A673 (cell line): ENCODE data around the gene EBF4. TPM values are rescaled to one million over a fixed set of nuclear protein-coding genes. Genes with fewer than 3 reads are reported as not detected.

ENCODE experiments used
- BruUV-seq: library from RNA; stranded (reverse); fragments of 400-500 nt; replicated peaks from 2 replicates; lab custom pipeline; 2021; lab: Mats Ljungman, UMichigan
- CTCF ChIA-PET: fragments of 300-600 bp; sonication (Branson Sonifier 250); formaldehyde crosslinking; loops from one replicate; lab custom pipeline; 2022; ENCODE audit warnings: antibody characterized with exemption; lab: Charles Lee
- POLR2A ChIA-PET: fragments of 300-600 bp; sonication (Branson Sonifier 250); formaldehyde crosslinking; loops from one replicate; lab custom pipeline; 2022; ENCODE audit warnings: antibody characterized with exemption; ENCODE audit not compliant: low non-redundant PET; lab: Charles Lee
- DNase-seq: peaks from one replicate; pipeline ENCODE4 v3.0.0-alpha.2; 2015; ENCODE audit warnings: low spot score
- H3K27ac ChIP-seq: fragments of 200-600 bp; sonication (generic); 2 replicates; pipeline ENCODE4 v1.5.1; 2016; ENCODE audit warnings: mixed run types, low read depth, mild to moderate bottlenecking, mixed read lengths, antibody characterized with exemption, low read length; ENCODE audit not compliant: poor library complexity, severe bottlenecking
- H3K27me3 ChIP-seq: fragments of 200-600 bp; sonication (generic); replicated peaks from 2 replicates; pipeline ENCODE4 v1.6.1; 2017; ENCODE audit warnings: mixed run types, low read depth, mild to moderate bottlenecking, mixed read lengths, antibody characterized with exemption, low read length; ENCODE audit not compliant: insufficient read depth, poor library complexity
- H3K36me3 ChIP-seq: fragments of 200-600 bp; sonication (generic); 2 replicates; pipeline ENCODE4 v1.6.1; 2016; ENCODE audit warnings: mixed run types, mild to moderate bottlenecking, mixed read lengths, antibody characterized with exemption, low read length; ENCODE audit not compliant: insufficient read depth, poor library complexity, severe bottlenecking
- H3K4me1 ChIP-seq: fragments of 200-600 bp; sonication (generic); 2 replicates; pipeline ENCODE4 v1.6.1; 2017; ENCODE audit warnings: mixed run types, mild to moderate bottlenecking, mixed read lengths, antibody characterized with exemption, low read length; ENCODE audit not compliant: insufficient read depth, poor library complexity, severe bottlenecking
- H3K4me3 ChIP-seq: fragments of 200-600 bp; sonication (generic); 2 replicates; pipeline ENCODE4 v1.5.1; 2016; ENCODE audit warnings: low read depth, mixed run types, mild to moderate bottlenecking, mixed read lengths, low read length; ENCODE audit not compliant: poor library complexity, severe bottlenecking
- H3K9me3 ChIP-seq: fragments of 200-600 bp; sonication (generic); 2 replicates; pipeline ENCODE4 v1.6.1; 2016; ENCODE audit warnings: mixed run types, low read depth, mild to moderate bottlenecking, mixed read lengths, antibody characterized with exemption, low read length; ENCODE audit not compliant: poor library complexity, severe bottlenecking
- EZH2 ChIP-seq: fragments of 200-600 bp; sonication (generic); IDR thresholded peaks from 2 replicates; pipeline ENCODE4 v1.6.1; 2017; ENCODE audit warnings: borderline replicate concordance, low read depth, mild to moderate bottlenecking, mixed read lengths, antibody characterized with exemption, low read length; ENCODE audit not compliant: poor library complexity, severe bottlenecking
- intact Hi-C: fragments of 100-400 bp; cut with micrococcal nuclease; formaldehyde crosslinking; loops from one replicate; pipeline ENCODE4 v1.10.0; 2022; ENCODE audit not compliant: unreplicated experiment
- total RNA-seq: library from RNA; stranded (reverse); gene quantifications from 2 replicates; pipeline ENCODE4 v1.2.3, GENCODE V29; 2021
- TF ChIP-seq, protein P1 (sequence below): fragments of 300-800, 200-600 bp; sonication (generic); conservative IDR thresholded peaks from 2 replicates; pipeline ENCODE4 v1.5.1; 2017; ENCODE audit warnings: low read depth, mild to moderate bottlenecking, antibody characterized with exemption, low read length, moderate library complexity, mixed read lengths

Gene EBF4
- total RNA-seq, 1 experiment from 2014 or later: 0.52 TPM

- no TSS peak for BruUV-seq
- POLR2A ChIA-PET: no interaction called here
- CTCF ChIA-PET: no interaction called here
Measured at GRCh38 chr20:2783908-2784566, 91.5 kb downstream of the EBF4 start.

GRCh38 chr20:2793471-2793870, 100.9 kb downstream of the EBF4 start:
- Histone ChIP-seq H3K27me3 (peaks cover 24% of the 10 kb centered on the region), H3K4me1 (no peaks in the 10 kb centered on the region), H3K4me3 (no peak overlapping the region), H3K27ac (no peak overlapping the region), H3K9me3 (no peaks in the 10 kb centered on the region), H3K36me3 (no peaks in the 10 kb centered on the region)
- no TSS peak for BruUV-seq
- intact Hi-C loops: no loop called here
- no peak for DNase-seq
- TF ChIP-seq, protein P1, sequence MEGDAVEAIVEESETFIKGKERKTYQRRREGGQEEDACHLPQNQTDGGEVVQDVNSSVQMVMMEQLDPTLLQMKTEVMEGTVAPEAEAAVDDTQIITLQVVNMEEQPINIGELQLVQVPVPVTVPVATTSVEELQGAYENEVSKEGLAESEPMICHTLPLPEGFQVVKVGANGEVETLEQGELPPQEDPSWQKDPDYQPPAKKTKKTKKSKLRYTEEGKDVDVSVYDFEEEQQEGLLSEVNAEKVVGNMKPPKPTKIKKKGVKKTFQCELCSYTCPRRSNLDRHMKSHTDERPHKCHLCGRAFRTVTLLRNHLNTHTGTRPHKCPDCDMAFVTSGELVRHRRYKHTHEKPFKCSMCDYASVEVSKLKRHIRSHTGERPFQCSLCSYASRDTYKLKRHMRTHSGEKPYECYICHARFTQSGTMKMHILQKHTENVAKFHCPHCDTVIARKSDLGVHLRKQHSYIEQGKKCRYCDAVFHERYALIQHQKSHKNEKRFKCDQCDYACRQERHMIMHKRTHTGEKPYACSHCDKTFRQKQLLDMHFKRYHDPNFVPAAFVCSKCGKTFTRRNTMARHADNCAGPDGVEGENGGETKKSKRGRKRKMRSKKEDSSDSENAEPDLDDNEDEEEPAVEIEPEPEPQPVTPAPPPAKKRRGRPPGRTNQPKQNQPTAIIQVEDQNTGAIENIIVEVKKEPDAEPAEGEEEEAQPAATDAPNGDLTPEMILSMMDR: no peak
- no peak for TF ChIP-seq EZH2
- POLR2A ChIA-PET: no interaction called here
- CTCF ChIA-PET: no interaction called here

More at GRCh38 chr20:2783908-2784566, 91.5 kb downstream of the EBF4 start:
- H3K9me3 ChIP-seq: no peaks in the 10 kb centered on the region
- no peaks in the 10 kb centered on the region for H3K36me3 ChIP-seq
- peaks cover 17% of the 10 kb centered on the region for H3K27me3 ChIP-seq
- no peak overlapping the region for H3K27ac ChIP-seq
- H3K4me1 ChIP-seq: no peaks in the 10 kb centered on the region
- DNase-seq: no peak
- no peak for TF ChIP-seq EZH2
- TF ChIP-seq, protein P1: no peak
- intact Hi-C loops: no loop called here
- no peak overlapping the region for H3K4me3 ChIP-seq

DNA sequence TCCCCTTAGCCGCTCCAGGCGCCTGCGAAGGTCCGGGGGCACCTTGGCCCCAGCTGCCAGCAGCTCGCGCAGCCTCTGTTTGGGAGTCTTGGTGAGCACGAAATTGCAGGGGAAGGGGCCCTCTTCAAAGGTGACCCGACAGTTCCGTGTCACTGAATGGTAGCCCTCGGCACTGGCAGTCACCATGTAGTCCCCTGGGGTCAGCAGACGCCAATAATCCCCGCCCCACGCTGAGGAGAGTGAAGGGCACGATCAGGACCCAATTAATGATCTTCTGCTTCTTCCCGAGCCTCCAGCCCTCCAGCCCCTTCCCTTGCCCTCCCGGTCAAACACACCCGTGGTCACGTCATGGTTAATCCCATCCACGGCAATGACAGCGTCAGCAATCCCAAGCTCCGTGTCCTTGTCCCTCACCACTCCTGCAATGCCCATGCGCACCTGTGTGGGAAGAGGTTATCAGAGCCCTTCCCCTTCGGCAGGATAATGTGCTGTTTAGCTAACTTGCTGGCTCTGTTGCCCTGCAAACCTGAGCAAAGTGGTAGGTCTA, 101.7 kb downstream of the EBF4 start:
- H3K27ac ChIP-seq: no peak overlapping the region
- ChIA-PET POLR2A (no interaction called here), CTCF (interaction anchor here (0.6 kb wide), 1 partner anchor 1568 kb away, joined by 4 read pairs; the partner anchor contains the start of gene RAD21L1)
- peaks cover 30% of the 10 kb centered on the region for H3K27me3 ChIP-seq
- intact Hi-C loops: no loop called here
- TF ChIP-seq, protein P1: no peak
- no peak for TF ChIP-seq EZH2
- H3K4me1 ChIP-seq: no peaks in the 10 kb centered on the region
- H3K4me3 ChIP-seq: no peak overlapping the region
- no peaks in the 10 kb centered on the region for H3K9me3 ChIP-seq
- no peak for DNase-seq
- BruUV-seq: no TSS peak
- no peaks in the 10 kb centered on the region for H3K36me3 ChIP-seq
